ENCODE measurements around the gene GAL. TPM values are rescaled to one million over a fixed set of nuclear protein-coding genes. Genes with fewer than 3 reads are reported as not detected.

Gene GAL
- total and polyA plus RNA-seq, 2 of the 13 experiments (the other 11 are each of a cell fraction or from before 2014, with no cell fraction given) = not detected

- BruUV-seq (replicated peaks) = no TSS peak
- Histone ChIP-seq H3K9me3 (ENCODE audit: low read length) (no peaks in the 10 kb centered on the region), H3K27ac (ENCODE audit: extremely low read length, insufficient read depth, low read length) (no peak overlapping the region), H3K79me2 (ENCODE audit: insufficient read depth, low read length) (no peaks in the 10 kb centered on the region), H3K27me3 (ENCODE audit: control insufficient read depth in 1 of 2, insufficient read depth in 2 of 2, low read length in 2 of 2) (peaks cover 11 to 55% of the 10 kb centered on the region in 2 experiments), H3K4me3 (replicated peaks in 1 of 3; ENCODE audit: insufficient read depth in 1 of 3, low read depth in 2 of 3, low read length in 3 of 3) (no peak overlapping the region), H3K9ac (ENCODE audit: insufficient read depth, low read depth, low read length) (no peak overlapping the region), H3K4me1 (ENCODE audit: insufficient read depth, low read length) (no peaks in the 10 kb centered on the region), H2AFZ (ENCODE audit: low read length) (no peak overlapping the region), H3K4me2 (ENCODE audit: low read depth, low read length) (no peak overlapping the region), H4K20me1 (ENCODE audit: insufficient read depth, low read length) (no peaks in the 10 kb centered on the region), H3K36me3 (replicated peaks in 1 of 2; ENCODE audit: control insufficient read depth in 1 of 2, insufficient read depth in 2 of 2, low read length in 2 of 2) (no peaks in the 10 kb centered on the region)
- DNase-seq (ENCODE audit: low spot score) = no peak
- TF ChIP-seq ZNF879 (CRISPR knock-in tag; IDR thresholded peaks at IDR 0.05) (no peak), ARID3A (IDR thresholded peaks at IDR 0.05; ENCODE audit: low read depth, low read length) (no peak), ZNF670 (CRISPR knock-in tag; IDR thresholded peaks at IDR 0.05; ENCODE audit: borderline replicate concordance) (no peak), ZNF510 (CRISPR knock-in tag; IDR thresholded peaks at IDR 0.05; ENCODE audit: low read depth) (no peak), ZMAT3 (CRISPR knock-in tag; conservative IDR thresholded peaks at IDR 0.05) (no peak), ZNF570 (CRISPR knock-in tag; IDR thresholded peaks at IDR 0.05; ENCODE audit: borderline replicate concordance) (no peak), MED13 (CRISPR knock-in tag; IDR thresholded peaks at IDR 0.05) (no peak), EEA1 (CRISPR knock-in tag; IDR thresholded peaks at IDR 0.05; ENCODE audit: borderline replicate concordance) (no peak)
- TF ChIP-seq, protein P1, sequence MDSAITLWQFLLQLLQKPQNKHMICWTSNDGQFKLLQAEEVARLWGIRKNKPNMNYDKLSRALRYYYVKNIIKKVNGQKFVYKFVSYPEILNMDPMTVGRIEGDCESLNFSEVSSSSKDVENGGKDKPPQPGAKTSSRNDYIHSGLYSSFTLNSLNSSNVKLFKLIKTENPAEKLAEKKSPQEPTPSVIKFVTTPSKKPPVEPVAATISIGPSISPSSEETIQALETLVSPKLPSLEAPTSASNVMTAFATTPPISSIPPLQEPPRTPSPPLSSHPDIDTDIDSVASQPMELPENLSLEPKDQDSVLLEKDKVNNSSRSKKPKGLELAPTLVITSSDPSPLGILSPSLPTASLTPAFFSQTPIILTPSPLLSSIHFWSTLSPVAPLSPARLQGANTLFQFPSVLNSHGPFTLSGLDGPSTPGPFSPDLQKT (CRISPR knock-in tag; IDR thresholded peaks at IDR 0.05; ENCODE audit: borderline replicate concordance) = no peak
- no peak for FAIRE-seq
- WGBS (ENCODE audit: low lambda C conversion rate) = 41% methylated on average over 6 of the region's 12 CpGs
- no peak for ATAC-seq
- ChIA-PET POLR2A (no interaction called here), CTCF (ENCODE audit: low intra/inter-chr PET ratio, low total read pairs) (no interaction called here)
- intact Hi-C loops (cut with micrococcal nuclease; ENCODE audit: unreplicated experiment) = loop anchor here (10.0 kb wide), 1 partner anchor 152 kb away; no protein-coding TSS in a partner anchor
- in situ Hi-C loops (cut with HindIII; ENCODE audit: extremely low pct_ligation_motif_present, low pct_unique_long_range_greater_than_20kb) = no loop called here
These were observed 31.6 kb upstream of the GAL start for GRCh38 chr11:68652683-68653156.
